HL-60 (cell line): ENCODE results near the gene MCEMP1.

Experiments
- CTCF ChIP-seq: IDR thresholded peaks from one replicate; pipeline ENCODE4 v1.5.1; 2011; ENCODE audit warnings: low read length, control low read depth, inconsistent platforms; ENCODE audit not compliant: insufficient read depth
- POLR2AphosphoS5 ChIP-seq: IDR thresholded peaks from 2 replicates; pipeline ENCODE4 v1.6.1; 2012; ENCODE audit warnings: low read depth
- REST ChIP-seq: IDR thresholded peaks from 2 replicates; pipeline ENCODE4 v1.6.1; 2012; ENCODE audit warnings: low read depth; ENCODE audit not compliant: insufficient replicate concordance
- SPI1 ChIP-seq: IDR thresholded peaks from 2 replicates; pipeline ENCODE4 v1.6.1; 2012; ENCODE audit warnings: low read depth, mild to moderate bottlenecking, borderline replicate concordance

- TF ChIP-seq CTCF (no peak), POLR2AphosphoS5 (no peak), REST (no peak), SPI1 (no peak)
These were observed 38.8 kb downstream of the MCEMP1 start for GRCh38 chr19:7715671-7716070.
